HFF-Myc (cell line): ENCODE results near the gene CD28.
"Not testable (repeated sequence)": the region's sequence is repeated elsewhere in the genome, so short reads cannot be mapped to it uniquely, and the experiment has no call there.

Source experiments
- DNase-seq: peaks from one replicate; pipeline ENCODE4 v3.0.0-alpha.2; 2011; ENCODE audit warnings: low read depth; ENCODE audit errors: extremely low read depth
- H3K4me3 ChIP-seq: replicated peaks from 2 replicates; pipeline ENCODE4 v1.5.1; 2011; ENCODE audit warnings: low read depth, mild to moderate bottlenecking, control low read depth, low read length
- TF ChIP-seq, protein P1 (sequence below): IDR thresholded peaks from 2 replicates; pipeline ENCODE4 v1.5.1; 2012; ENCODE audit warnings: mild to moderate bottlenecking, low read depth, low read length, control low read depth; ENCODE audit errors: missing control alignments

Gene CD28

GRCh38 chr2:203780231-203780630 is 73.8 kb downstream of the CD28 start:
- H3K4me3 ChIP-seq = no peak overlapping the region
- DNase-seq = no peak
- TF ChIP-seq, protein P1, sequence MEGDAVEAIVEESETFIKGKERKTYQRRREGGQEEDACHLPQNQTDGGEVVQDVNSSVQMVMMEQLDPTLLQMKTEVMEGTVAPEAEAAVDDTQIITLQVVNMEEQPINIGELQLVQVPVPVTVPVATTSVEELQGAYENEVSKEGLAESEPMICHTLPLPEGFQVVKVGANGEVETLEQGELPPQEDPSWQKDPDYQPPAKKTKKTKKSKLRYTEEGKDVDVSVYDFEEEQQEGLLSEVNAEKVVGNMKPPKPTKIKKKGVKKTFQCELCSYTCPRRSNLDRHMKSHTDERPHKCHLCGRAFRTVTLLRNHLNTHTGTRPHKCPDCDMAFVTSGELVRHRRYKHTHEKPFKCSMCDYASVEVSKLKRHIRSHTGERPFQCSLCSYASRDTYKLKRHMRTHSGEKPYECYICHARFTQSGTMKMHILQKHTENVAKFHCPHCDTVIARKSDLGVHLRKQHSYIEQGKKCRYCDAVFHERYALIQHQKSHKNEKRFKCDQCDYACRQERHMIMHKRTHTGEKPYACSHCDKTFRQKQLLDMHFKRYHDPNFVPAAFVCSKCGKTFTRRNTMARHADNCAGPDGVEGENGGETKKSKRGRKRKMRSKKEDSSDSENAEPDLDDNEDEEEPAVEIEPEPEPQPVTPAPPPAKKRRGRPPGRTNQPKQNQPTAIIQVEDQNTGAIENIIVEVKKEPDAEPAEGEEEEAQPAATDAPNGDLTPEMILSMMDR = no peak

DNA sequence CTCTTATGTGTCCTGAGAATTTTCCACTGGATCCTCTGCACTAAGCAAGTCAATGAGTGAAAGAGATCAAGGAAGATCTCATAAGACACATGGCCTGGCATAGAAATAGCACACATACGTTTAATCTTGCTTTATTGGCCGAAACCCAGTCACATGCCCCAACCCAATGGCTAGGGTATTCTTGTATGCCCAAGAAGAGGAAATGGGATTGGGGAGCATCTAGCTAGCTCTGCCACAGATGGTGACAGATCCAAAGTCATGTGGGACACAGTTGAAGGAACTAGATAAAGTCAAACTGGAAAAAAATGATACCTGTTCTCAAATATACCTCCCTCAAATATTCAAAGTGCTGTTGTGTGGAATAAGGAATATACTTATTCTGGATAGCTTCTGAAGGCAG is 74.7 kb downstream of the CD28 start:
- H3K4me3 ChIP-seq = no peak overlapping the region
- no peak for DNase-seq
- TF ChIP-seq, protein P1 = no peak

GRCh38 chr2:203782262-203782976 is 76.0 kb downstream of the CD28 start:
- DNase-seq = peak; percentile 88
- H3K4me3 ChIP-seq = no peak overlapping the region
- TF ChIP-seq, protein P1 = peak; percentile 87

GRCh38 chr2:203783496-203784203 is 77.2 kb downstream of the CD28 start:
- H3K4me3 ChIP-seq = no peak overlapping the region
- TF ChIP-seq, protein P1 = no peak
- no peak for DNase-seq

- not testable (repeated sequence) for DNase-seq
Observed at GRCh38 chr2:203784710-203785270, 78.4 kb downstream of the CD28 start.

DNA sequence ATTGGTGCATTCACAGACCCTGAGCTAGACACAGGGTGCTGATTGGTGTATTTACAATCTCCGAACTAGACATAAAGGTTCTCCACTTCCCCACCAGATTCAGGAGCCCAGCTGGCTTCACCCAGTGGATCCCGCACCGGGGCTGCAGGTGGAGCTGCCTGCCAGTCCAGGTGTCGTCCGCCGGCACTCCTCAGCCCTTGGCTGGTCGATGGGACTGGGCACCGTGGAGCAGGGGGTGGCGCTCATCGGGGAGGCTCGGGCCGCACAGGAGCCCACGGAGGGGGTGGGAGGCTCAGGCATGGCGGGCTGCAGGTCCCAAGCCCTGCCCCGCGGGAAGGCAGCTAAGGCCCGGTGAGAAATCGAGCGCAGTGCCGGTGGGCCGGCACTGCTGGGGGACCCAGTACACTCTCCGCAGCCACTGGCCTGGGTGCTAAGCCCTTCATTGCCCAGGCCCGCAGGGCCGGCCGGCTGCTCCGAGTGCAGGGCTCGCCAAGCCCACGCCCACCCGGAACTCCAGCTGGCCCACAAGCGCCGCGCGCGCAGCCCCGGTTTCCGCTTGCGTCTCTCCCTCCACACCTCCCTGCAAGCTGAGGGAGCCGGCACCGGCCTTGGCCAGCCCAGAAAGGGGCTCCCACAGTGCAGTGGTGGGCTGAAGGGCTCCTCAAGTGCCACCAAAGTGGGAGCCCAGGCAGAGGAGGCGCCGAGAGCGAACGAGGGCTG is 79.1 kb downstream of the CD28 start:
- DNase-seq, H3K4me3 ChIP-seq: not testable (repeated sequence)

More at GRCh38 chr2:203784710-203785270, 78.4 kb downstream of the CD28 start:
- not testable (repeated sequence) for H3K4me3 ChIP-seq

DNA sequence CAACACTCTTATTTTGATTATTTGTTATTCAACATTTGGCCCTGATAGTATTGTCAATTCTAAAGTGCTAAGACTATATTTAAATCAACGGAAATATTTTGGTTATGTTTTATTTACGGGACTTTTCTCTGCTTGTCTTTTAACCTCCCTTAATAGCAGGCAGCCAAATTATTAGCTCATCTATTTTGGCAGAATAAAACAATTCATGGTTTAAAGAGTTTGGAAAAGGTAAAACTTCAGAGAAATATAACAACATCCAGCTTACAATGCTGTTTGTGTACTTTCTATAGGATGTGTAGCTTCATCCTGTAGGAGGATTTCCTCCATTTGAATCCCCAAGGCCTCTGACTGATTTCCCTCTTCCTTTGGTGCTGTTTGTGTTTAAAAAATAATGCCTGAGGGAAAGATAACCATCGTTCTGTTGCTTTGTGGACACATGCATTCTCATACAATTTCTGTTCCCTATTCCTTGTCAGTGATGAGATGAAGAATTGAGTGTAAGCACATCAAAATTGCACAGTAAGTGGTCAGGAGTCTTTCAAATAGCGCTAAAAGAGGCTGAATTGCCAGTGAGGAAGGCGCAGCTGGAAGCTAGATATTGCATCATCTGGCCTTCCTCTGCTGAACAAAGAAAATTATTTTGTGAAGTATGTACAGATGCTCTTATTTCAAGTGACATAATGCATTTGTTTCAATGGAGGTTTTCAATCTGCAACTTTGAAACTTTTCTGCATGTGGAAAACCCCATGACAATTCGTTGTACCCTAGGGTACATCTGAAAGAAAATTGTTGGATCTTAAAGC is 80.3 kb downstream of the CD28 start:
- TF ChIP-seq, protein P1 = no peak
- H3K4me3 ChIP-seq = no peak overlapping the region
- DNase-seq = no peak
